Keratinocyte (primary cell): ENCODE data around the gene RNF180. TPM values are rescaled to one million over a fixed set of nuclear protein-coding genes. Genes with fewer than 3 reads are reported as not detected.

Source experiments
- DNase-seq: peaks from one replicate; pipeline ENCODE4 v3.0.0-alpha.2; 2011; ENCODE audit warnings: low read depth, missing footprints, low spot score
- FAIRE-seq: peaks from 2 replicates; lab custom pipeline; 2011; peaks lifted over from hg19 to GRCh38; lab: Jason Lieb, UNC
- H2AFZ ChIP-seq: 2 replicates; pipeline ENCODE4 v1.6.0; 2012; ENCODE audit warnings: low read length, control low read depth, inconsistent platforms; ENCODE audit not compliant: control insufficient read depth
- H3K27ac ChIP-seq: 2 replicates; pipeline ENCODE4 v1.5.1; 2011; ENCODE audit warnings: low read length; ENCODE audit not compliant: control insufficient read depth, insufficient read depth
- H3K27me3 ChIP-seq: 3 replicates; pipeline ENCODE4 v1.6.0; 2011; ENCODE audit warnings: low read length; ENCODE audit not compliant: control insufficient read depth, insufficient read depth; ENCODE audit errors: extremely low read depth
- H3K36me3 ChIP-seq, 2 experiments: 2 replicates in 1 of 2; 3 replicates in 1 of 2; pipeline ENCODE4 v1.5.1; 2011; ENCODE audit warnings: low read length in 2 of 2, mild to moderate bottlenecking in 1 of 2; ENCODE audit not compliant: control insufficient read depth in 2 of 2, insufficient read depth in 2 of 2; ENCODE audit errors: extremely low read depth in 1 of 2
- H3K4me1 ChIP-seq: 3 replicates; pipeline ENCODE4 v1.5.1; 2011; ENCODE audit warnings: low read length; ENCODE audit not compliant: control insufficient read depth, insufficient read depth; ENCODE audit errors: extremely low read depth
- H3K4me2 ChIP-seq: 3 replicates; pipeline ENCODE4 v1.6.0; 2011; ENCODE audit warnings: low read depth, low read length; ENCODE audit not compliant: control insufficient read depth, insufficient read depth; ENCODE audit errors: extremely low read depth
- H3K4me3 ChIP-seq, 3 experiments: fragments of 200-600 bp in 1 of 3; sonication (generic) in 1 of 3; 2 replicates in 2 of 3; 3 replicates in 1 of 3; pipeline ENCODE4 v1.5.1; 2011 to 2016; ENCODE audit warnings: low read length in 3 of 3, mild to moderate bottlenecking in 3 of 3, control low read depth in 2 of 3, inconsistent platforms in 1 of 3, low read depth in 1 of 3, mixed read lengths in 1 of 3, mixed run types in 1 of 3, moderate library complexity in 1 of 3; ENCODE audit not compliant: control insufficient read depth in 2 of 3, insufficient read depth in 2 of 3; ENCODE audit errors: extremely low read depth in 1 of 3
- H3K79me2 ChIP-seq: 2 replicates; pipeline ENCODE4 v1.6.0; 2012; ENCODE audit warnings: low read length; ENCODE audit not compliant: control insufficient read depth, insufficient read depth
- H3K9ac ChIP-seq: 3 replicates; pipeline ENCODE4 v1.6.0; 2011; ENCODE audit warnings: low read length; ENCODE audit not compliant: control insufficient read depth, insufficient read depth; ENCODE audit errors: extremely low read depth
- H3K9me1 ChIP-seq: 3 replicates; pipeline ENCODE4 v1.6.0; 2011; ENCODE audit warnings: low read length; ENCODE audit not compliant: control insufficient read depth, insufficient read depth; ENCODE audit errors: extremely low read depth
- H3K9me3 ChIP-seq: 2 replicates; pipeline ENCODE4 v1.5.1; 2012; ENCODE audit warnings: low read depth, low read length; ENCODE audit not compliant: control insufficient read depth
- H4K20me1 ChIP-seq: 3 replicates; pipeline ENCODE4 v1.6.0; 2011; ENCODE audit warnings: low read length; ENCODE audit not compliant: control insufficient read depth, insufficient read depth; ENCODE audit errors: extremely low read depth
- CTCF ChIP-seq, 3 experiments: IDR thresholded peaks in 1 of 3; conservative IDR thresholded peaks in 1 of 3; optimal IDR thresholded peaks in 1 of 3; 2 replicates in 2 of 3; 3 replicates in 1 of 3; pipeline versions ENCODE3 to v1.5.1; 2011; ENCODE audit warnings: low read length in 3 of 3, mild to moderate bottlenecking in 3 of 3, moderate library complexity in 2 of 3, control low read depth in 1 of 3, inconsistent platforms in 1 of 3; ENCODE audit not compliant: insufficient read depth in 2 of 3; ENCODE audit errors: extremely low read depth in 1 of 3
- EZH2 ChIP-seq: IDR thresholded peaks from one replicate; pipeline ENCODE4 v1.6.1; 2012; ENCODE audit warnings: inconsistent platforms, mild to moderate bottlenecking, low read length, moderate library complexity
- dilution Hi-C: fragments of 300-500 bp; cut with MboI; formaldehyde crosslinking; loops from one replicate; pipeline ENCODE4 v1.7.0; 2020; ENCODE audit warnings: low sequenced_read_pairs; ENCODE audit not compliant: extremely low pct_ligation_motif_present
- polyA plus RNA-seq, 5 experiments: library from polyadenylated mRNA; depleted of rRNA in 3 of 5; stranded (reverse) in 3 of 5; stranded (forward) in 1 of 5; unstranded in 1 of 5; fragments of >200 nt; gene quantifications; 1 replicate in 1 of 5; 2 replicates in 3 of 5; 3 replicates in 1 of 5; pipeline versions ENCODE4 v1.2.1 to v1.2.3, GENCODE V29; 2011 to 2012; ENCODE audit warnings: missing spikeins in 2 of 5, low read depth in 1 of 5, low replicate concordance in 1 of 5

RNF180 gene
- polyA plus RNA-seq, 1 donor (not counting 4 experiments of a cell fraction or from before 2014, with no cell fraction given) = 2.4 TPM

GRCh38 chr5:64199425-64199824, 33.8 kb downstream of the RNF180 start:
- no peaks in the 10 kb centered on the region for H3K4me1 ChIP-seq
- DNase-seq (no peak), FAIRE-seq (no peak)

GRCh38 chr5:64201996-64202395, 36.4 kb downstream of the RNF180 start:
- H3K4me1 ChIP-seq = peaks cover under 1% of the 10 kb centered on the region
- no peak overlapping the region for H3K4me2 ChIP-seq
- DNase-seq (no peak), FAIRE-seq (no peak)
- no peaks in the 10 kb centered on the region for H3K79me2 ChIP-seq
- TF ChIP-seq EZH2 (no peak), CTCF (optimal IDR thresholded peaks at IDR 0.05 in 1 of 3, IDR thresholded peaks at IDR 0.05 in 1 of 3, conservative IDR thresholded peaks at IDR 0.05 in 1 of 3; ENCODE audit: extremely low read depth in 1 of 3, insufficient read depth in 2 of 3, low read length in 3 of 3) (no peak)
- no peaks in the 10 kb centered on the region for H3K9me1 ChIP-seq
- no peaks in the 10 kb centered on the region for H3K27me3 ChIP-seq
- dilution Hi-C loops = no loop called here
- no peaks in the 10 kb centered on the region for H3K9me3 ChIP-seq
- no peaks in the 10 kb centered on the region for H3K36me3 ChIP-seq
- H3K9ac ChIP-seq = no peak overlapping the region
- no peak overlapping the region for H3K27ac ChIP-seq
- no peaks in the 10 kb centered on the region for H4K20me1 ChIP-seq
- H2AFZ ChIP-seq = no peak overlapping the region
- no peak overlapping the region for H3K4me3 ChIP-seq

More at GRCh38 chr5:64199425-64199824, 33.8 kb downstream of the RNF180 start:
- H3K79me2 ChIP-seq = no peaks in the 10 kb centered on the region
- no peak overlapping the region for H3K4me3 ChIP-seq
- no peaks in the 10 kb centered on the region for H4K20me1 ChIP-seq
- H3K9ac ChIP-seq = no peak overlapping the region
- dilution Hi-C loops = no loop called here
- H3K9me3 ChIP-seq = no peaks in the 10 kb centered on the region
- H3K27ac ChIP-seq = no peak overlapping the region
- no peak overlapping the region for H3K4me2 ChIP-seq
- H3K9me1 ChIP-seq = no peaks in the 10 kb centered on the region
- H2AFZ ChIP-seq = no peak overlapping the region
- no peak for TF ChIP-seq EZH2
- no peak for TF ChIP-seq CTCF (optimal IDR thresholded peaks at IDR 0.05 in 1 of 3, IDR thresholded peaks at IDR 0.05 in 1 of 3, conservative IDR thresholded peaks at IDR 0.05 in 1 of 3; ENCODE audit: extremely low read depth in 1 of 3, insufficient read depth in 2 of 3, low read length in 3 of 3)
- no peaks in the 10 kb centered on the region for H3K36me3 ChIP-seq
- no peaks in the 10 kb centered on the region for H3K27me3 ChIP-seq
